H1 (cell line): ENCODE data around the gene C15orf39.

Source experiments
- CREB1 ChIP-seq: IDR thresholded peaks from 2 replicates; pipeline ENCODE4 v1.6.1; 2012; ENCODE audit warnings: inconsistent platforms
- EP300 ChIP-seq, 2 experiments: IDR thresholded peaks; 1 replicate in 1 of 2; 2 replicates in 1 of 2; pipeline ENCODE4 v1.6.1; 2011 to 2012; ENCODE audit warnings: low read depth in 2 of 2, low read length in 2 of 2, mild to moderate bottlenecking in 2 of 2, borderline replicate concordance in 1 of 2, inconsistent platforms in 1 of 2, moderate library complexity in 1 of 2
- POLR2A ChIP-seq, 2 experiments: IDR thresholded peaks; 1 replicate in 1 of 2; 2 replicates in 1 of 2; pipeline ENCODE4 v1.6.1; 2011; ENCODE audit warnings: low read depth in 2 of 2, low read length in 2 of 2, mild to moderate bottlenecking in 2 of 2; ENCODE audit errors: control extremely low read depth in 1 of 2
- RXRA ChIP-seq: IDR thresholded peaks from 2 replicates; pipeline ENCODE4 v1.6.1; 2011; ENCODE audit warnings: low read depth, mild to moderate bottlenecking, low read length, moderate library complexity; ENCODE audit not compliant: insufficient read depth

GRCh38 chr15:75177360-75178071, 24.2 kb upstream of the C15orf39 start:
- TF ChIP-seq EP300 (IDR thresholded peaks at IDR 0.05; ENCODE audit: borderline replicate concordance in 1 of 2, low read depth in 2 of 2, low read length in 2 of 2) (no peak), CREB1 (no peak), POLR2A (IDR thresholded peaks at IDR 0.05; ENCODE audit: control extremely low read depth in 1 of 2, low read depth in 2 of 2, low read length in 2 of 2) (no peak), RXRA (no peak)
